ENCODE measurements around the gene GLI3. TPM values are rescaled to one million over a fixed set of nuclear protein-coding genes. Genes with fewer than 3 reads are reported as not detected.

GLI3 gene
- total and polyA plus RNA-seq, 2 experiments from 2014 or later: 15.2 to 27.9 TPM

GRCh38 chr7:42093349-42093905 lies 143.6 kb downstream of the GLI3 start:
- no peak overlapping the region for H3K4me3 ChIP-seq
- peaks cover 38% of the 10 kb centered on the region for H3K4me1 ChIP-seq (ENCODE audit: low read depth)
- TF ChIP-seq CTCF (IDR thresholded peaks at IDR 0.05; ENCODE audit: low read depth, low read length): no peak
- DNase-seq (ENCODE audit: low read depth in 1 of 2, low spot score in 1 of 2): no peak
- no peaks in the 10 kb centered on the region for H3K36me3 ChIP-seq
- H3K9me3 ChIP-seq (ENCODE audit: low read depth): no peaks in the 10 kb centered on the region
- no peak overlapping the region for H3K27ac ChIP-seq
- H3K27me3 ChIP-seq: no peaks in the 10 kb centered on the region

- H3K4me3 ChIP-seq: no peak overlapping the region
- TF ChIP-seq CTCF (IDR thresholded peaks at IDR 0.05; ENCODE audit: low read depth, low read length): no peak
- H3K4me1 ChIP-seq (ENCODE audit: low read depth): peaks cover 42% of the 10 kb centered on the region
- no peaks in the 10 kb centered on the region for H3K9me3 ChIP-seq (ENCODE audit: low read depth)
- peak overlapping the region; percentile 83 for H3K27ac ChIP-seq
- DNase-seq (ENCODE audit: low read depth in 1 of 2, low spot score in 1 of 2): peak in 1 of 2 donors; percentile 42
- no peaks in the 10 kb centered on the region for H3K36me3 ChIP-seq
- H3K27me3 ChIP-seq: no peaks in the 10 kb centered on the region
Measured at GRCh38 chr7:42091461-42092291, 145.3 kb downstream of the GLI3 start.

- no peak for DNase-seq (ENCODE audit: low read depth in 1 of 2, low spot score in 1 of 2)
- Histone ChIP-seq H3K27ac (peak overlapping the region; percentile 83), H3K27me3 (no peaks in the 10 kb centered on the region), H3K4me3 (no peak overlapping the region), H3K9me3 (ENCODE audit: low read depth) (no peaks in the 10 kb centered on the region), H3K36me3 (no peaks in the 10 kb centered on the region), H3K4me1 (ENCODE audit: low read depth) (peaks cover 35% of the 10 kb centered on the region)
- TF ChIP-seq CTCF (IDR thresholded peaks at IDR 0.05; ENCODE audit: low read depth, low read length): no peak
Measured at GRCh38 chr7:42090806-42091205, 146.2 kb downstream of the GLI3 start.

- Histone ChIP-seq H3K4me3 (no peak overlapping the region), H3K27ac (no peak overlapping the region), H3K9me3 (ENCODE audit: low read depth) (no peaks in the 10 kb centered on the region), H3K27me3 (no peaks in the 10 kb centered on the region), H3K36me3 (no peaks in the 10 kb centered on the region), H3K4me1 (ENCODE audit: low read depth) (peaks cover 38% of the 10 kb centered on the region)
- TF ChIP-seq CTCF (IDR thresholded peaks at IDR 0.05; ENCODE audit: low read depth, low read length): no peak
- DNase-seq (ENCODE audit: low read depth in 1 of 2, low spot score in 1 of 2): no peak
Measured at GRCh38 chr7:42090056-42090455, 147.0 kb downstream of the GLI3 start.

- no peaks in the 10 kb centered on the region for H3K27me3 ChIP-seq
- no peak for TF ChIP-seq CTCF (IDR thresholded peaks at IDR 0.05; ENCODE audit: low read depth, low read length)
- H3K4me1 ChIP-seq (ENCODE audit: low read depth): peaks cover 38% of the 10 kb centered on the region
- H3K9me3 ChIP-seq (ENCODE audit: low read depth): no peaks in the 10 kb centered on the region
- peak in 1 of 2 donors; percentile 42 for DNase-seq (ENCODE audit: low read depth in 1 of 2, low spot score in 1 of 2)
- H3K4me3 ChIP-seq: no peak overlapping the region
- peak overlapping the region; percentile 54 for H3K27ac ChIP-seq
- no peaks in the 10 kb centered on the region for H3K36me3 ChIP-seq
Measured at GRCh38 chr7:42087616-42088015, 149.4 kb downstream of the GLI3 start.
